ENCODE data around the gene LRRC53.

Gene LRRC53

DNA sequence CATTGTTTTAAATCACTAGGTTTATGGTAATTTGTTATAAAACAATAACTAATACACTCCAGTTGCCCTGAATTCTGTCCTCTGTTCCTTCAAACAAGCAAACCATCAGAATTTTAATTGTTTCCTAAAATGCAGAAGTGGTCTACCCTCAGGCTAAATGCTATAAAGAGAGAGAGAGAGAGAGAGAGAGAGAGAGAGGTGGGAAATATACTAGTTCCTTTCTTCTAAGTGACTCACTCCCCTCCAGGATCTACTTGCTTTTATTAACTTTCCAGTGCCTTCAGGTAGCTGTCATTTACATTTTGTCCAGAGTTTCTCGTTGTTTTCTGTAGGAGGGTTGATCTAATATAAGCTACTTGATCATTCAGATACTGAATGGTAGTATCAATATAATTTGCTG is 26.4 kb downstream of the LRRC53 start:
- H3K79me2 ChIP-seq (ENCODE audit: low read length), result no peaks in the 10 kb centered on the region
- TF ChIP-seq EZH2 (optimal IDR thresholded peaks at IDR 0.05; ENCODE audit: low read depth, low read length) (no peak), EZH2phosphoT487 (IDR thresholded peaks at IDR 0.05; ENCODE audit: low read length) (no peak)
- TF ChIP-seq, protein P1, sequence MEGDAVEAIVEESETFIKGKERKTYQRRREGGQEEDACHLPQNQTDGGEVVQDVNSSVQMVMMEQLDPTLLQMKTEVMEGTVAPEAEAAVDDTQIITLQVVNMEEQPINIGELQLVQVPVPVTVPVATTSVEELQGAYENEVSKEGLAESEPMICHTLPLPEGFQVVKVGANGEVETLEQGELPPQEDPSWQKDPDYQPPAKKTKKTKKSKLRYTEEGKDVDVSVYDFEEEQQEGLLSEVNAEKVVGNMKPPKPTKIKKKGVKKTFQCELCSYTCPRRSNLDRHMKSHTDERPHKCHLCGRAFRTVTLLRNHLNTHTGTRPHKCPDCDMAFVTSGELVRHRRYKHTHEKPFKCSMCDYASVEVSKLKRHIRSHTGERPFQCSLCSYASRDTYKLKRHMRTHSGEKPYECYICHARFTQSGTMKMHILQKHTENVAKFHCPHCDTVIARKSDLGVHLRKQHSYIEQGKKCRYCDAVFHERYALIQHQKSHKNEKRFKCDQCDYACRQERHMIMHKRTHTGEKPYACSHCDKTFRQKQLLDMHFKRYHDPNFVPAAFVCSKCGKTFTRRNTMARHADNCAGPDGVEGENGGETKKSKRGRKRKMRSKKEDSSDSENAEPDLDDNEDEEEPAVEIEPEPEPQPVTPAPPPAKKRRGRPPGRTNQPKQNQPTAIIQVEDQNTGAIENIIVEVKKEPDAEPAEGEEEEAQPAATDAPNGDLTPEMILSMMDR (IDR thresholded peaks at IDR 0.05; ENCODE audit: low read length), result no peak
- H3K4me1 ChIP-seq (ENCODE audit: low read length), result no peaks in the 10 kb centered on the region
- H4K20me1 ChIP-seq (ENCODE audit: insufficient read depth, low read length), result no peaks in the 10 kb centered on the region
- H3K9ac ChIP-seq (ENCODE audit: low read length), result no peak overlapping the region
- no peaks in the 10 kb centered on the region for H3K36me3 ChIP-seq (replicated peaks; ENCODE audit: insufficient read depth, low read length)
- no peak overlapping the region for H3K27ac ChIP-seq (ENCODE audit: low read length)
- DNase-seq, result no peak
- H3F3A ChIP-seq (ENCODE audit: insufficient read depth, low read length), result no peaks in the 10 kb centered on the region
- no peaks in the 10 kb centered on the region for H3K9me3 ChIP-seq (replicated peaks; ENCODE audit: insufficient read depth, low read length)
- H3K27me3 ChIP-seq (replicated peaks; ENCODE audit: insufficient read depth, low read length), result no peaks in the 10 kb centered on the region
- H3K4me3 ChIP-seq (ENCODE audit: low read length), result no peak overlapping the region
- no peak overlapping the region for H2AFZ ChIP-seq (ENCODE audit: low read length)
- no peaks in the 10 kb centered on the region for H3K9me2 ChIP-seq (replicated peaks; ENCODE audit: insufficient read depth, low read length)
- no peak overlapping the region for H3K4me2 ChIP-seq (ENCODE audit: low read depth, low read length)

- no peak overlapping the region for H3K4me3 ChIP-seq (ENCODE audit: low read length)
- H3K9me3 ChIP-seq (replicated peaks; ENCODE audit: insufficient read depth, low read length), result no peaks in the 10 kb centered on the region
- H3K9me2 ChIP-seq (replicated peaks; ENCODE audit: insufficient read depth, low read length), result no peaks in the 10 kb centered on the region
- no peak overlapping the region for H2AFZ ChIP-seq (ENCODE audit: low read length)
- DNase-seq, result no peak
- H3K9ac ChIP-seq (ENCODE audit: low read length), result no peak overlapping the region
- H3K27me3 ChIP-seq (replicated peaks; ENCODE audit: insufficient read depth, low read length), result no peaks in the 10 kb centered on the region
- no peak overlapping the region for H3K4me2 ChIP-seq (ENCODE audit: low read depth, low read length)
- no peaks in the 10 kb centered on the region for H3K4me1 ChIP-seq (ENCODE audit: low read length)
- H4K20me1 ChIP-seq (ENCODE audit: insufficient read depth, low read length), result no peaks in the 10 kb centered on the region
- no peak overlapping the region for H3K27ac ChIP-seq (ENCODE audit: low read length)
- H3F3A ChIP-seq (ENCODE audit: insufficient read depth, low read length), result no peaks in the 10 kb centered on the region
- no peaks in the 10 kb centered on the region for H3K36me3 ChIP-seq (replicated peaks; ENCODE audit: insufficient read depth, low read length)
- no peak for TF ChIP-seq EZH2 (optimal IDR thresholded peaks at IDR 0.05; ENCODE audit: low read depth, low read length)
- TF ChIP-seq, protein P1 (IDR thresholded peaks at IDR 0.05; ENCODE audit: low read length), result no peak
- no peak for TF ChIP-seq EZH2phosphoT487 (IDR thresholded peaks at IDR 0.05; ENCODE audit: low read length)
- no peaks in the 10 kb centered on the region for H3K79me2 ChIP-seq (ENCODE audit: low read length)
Measured at GRCh38 chr1:74485622-74486021, 26.8 kb downstream of the LRRC53 start.

DNA sequence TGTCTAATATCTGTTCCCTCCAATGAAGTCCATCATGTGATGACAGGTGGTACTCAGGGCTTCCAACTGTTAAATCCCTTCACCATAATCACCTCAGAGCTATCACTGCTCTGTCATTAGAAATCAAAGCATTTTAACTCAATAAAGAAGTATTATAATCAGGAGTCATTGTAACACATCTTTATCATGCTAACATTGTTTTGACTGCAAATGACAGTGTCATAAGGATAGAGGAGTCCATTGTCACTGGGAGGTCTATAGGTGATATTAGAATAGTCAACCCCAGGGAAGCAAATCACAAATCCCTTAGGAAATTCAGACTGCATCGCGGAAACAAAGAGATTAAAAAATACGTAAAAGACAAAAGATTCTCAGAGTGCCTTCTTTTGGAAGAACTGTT is 30.8 kb downstream of the LRRC53 start:
- Histone ChIP-seq H3K27me3 (replicated peaks; ENCODE audit: insufficient read depth, low read length) (no peaks in the 10 kb centered on the region), H3K27ac (ENCODE audit: low read length) (no peak overlapping the region), H3K4me3 (ENCODE audit: low read length) (no peak overlapping the region), H3K9me3 (replicated peaks; ENCODE audit: insufficient read depth, low read length) (no peaks in the 10 kb centered on the region), H2AFZ (ENCODE audit: low read length) (no peak overlapping the region), H3K4me1 (ENCODE audit: low read length) (no peaks in the 10 kb centered on the region), H3K9ac (ENCODE audit: low read length) (no peak overlapping the region), H4K20me1 (ENCODE audit: insufficient read depth, low read length) (no peaks in the 10 kb centered on the region), H3K79me2 (ENCODE audit: low read length) (no peaks in the 10 kb centered on the region), H3F3A (ENCODE audit: insufficient read depth, low read length) (no peaks in the 10 kb centered on the region), H3K36me3 (replicated peaks; ENCODE audit: insufficient read depth, low read length) (no peaks in the 10 kb centered on the region), H3K9me2 (replicated peaks; ENCODE audit: insufficient read depth, low read length) (no peaks in the 10 kb centered on the region), H3K4me2 (ENCODE audit: low read depth, low read length) (no peak overlapping the region)
- DNase-seq, result no peak
- TF ChIP-seq EZH2phosphoT487 (IDR thresholded peaks at IDR 0.05; ENCODE audit: low read length) (no peak), EZH2 (optimal IDR thresholded peaks at IDR 0.05; ENCODE audit: low read depth, low read length) (no peak)
- TF ChIP-seq, protein P1 (IDR thresholded peaks at IDR 0.05; ENCODE audit: low read length), result no peak

Data from MM.1S (cell line).